ENCODE measurements around the gene SPAG16.

DNA sequence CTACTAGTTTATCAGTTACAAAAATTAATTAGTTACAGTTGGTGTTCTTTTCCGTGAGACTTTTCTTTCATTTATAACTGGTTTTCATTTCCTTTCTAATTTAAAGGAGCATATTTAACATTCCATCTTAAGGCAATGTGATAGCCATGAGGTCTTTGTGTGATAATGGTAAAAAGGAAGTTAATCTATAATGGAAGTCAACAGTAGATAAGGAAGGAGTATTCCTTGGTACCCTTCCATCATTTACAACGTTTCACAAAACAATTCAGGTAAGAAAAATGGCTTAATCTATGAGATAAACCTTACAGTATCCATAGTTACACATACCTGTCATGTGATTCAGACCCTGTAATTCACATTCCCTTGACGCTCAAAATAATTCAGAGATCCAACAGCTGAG, 601.2 kb downstream of the SPAG16 start:
- no peak for TF ChIP-seq POLR2A (IDR thresholded peaks at IDR 0.05)
- TF ChIP-seq, protein P1, sequence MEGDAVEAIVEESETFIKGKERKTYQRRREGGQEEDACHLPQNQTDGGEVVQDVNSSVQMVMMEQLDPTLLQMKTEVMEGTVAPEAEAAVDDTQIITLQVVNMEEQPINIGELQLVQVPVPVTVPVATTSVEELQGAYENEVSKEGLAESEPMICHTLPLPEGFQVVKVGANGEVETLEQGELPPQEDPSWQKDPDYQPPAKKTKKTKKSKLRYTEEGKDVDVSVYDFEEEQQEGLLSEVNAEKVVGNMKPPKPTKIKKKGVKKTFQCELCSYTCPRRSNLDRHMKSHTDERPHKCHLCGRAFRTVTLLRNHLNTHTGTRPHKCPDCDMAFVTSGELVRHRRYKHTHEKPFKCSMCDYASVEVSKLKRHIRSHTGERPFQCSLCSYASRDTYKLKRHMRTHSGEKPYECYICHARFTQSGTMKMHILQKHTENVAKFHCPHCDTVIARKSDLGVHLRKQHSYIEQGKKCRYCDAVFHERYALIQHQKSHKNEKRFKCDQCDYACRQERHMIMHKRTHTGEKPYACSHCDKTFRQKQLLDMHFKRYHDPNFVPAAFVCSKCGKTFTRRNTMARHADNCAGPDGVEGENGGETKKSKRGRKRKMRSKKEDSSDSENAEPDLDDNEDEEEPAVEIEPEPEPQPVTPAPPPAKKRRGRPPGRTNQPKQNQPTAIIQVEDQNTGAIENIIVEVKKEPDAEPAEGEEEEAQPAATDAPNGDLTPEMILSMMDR (IDR thresholded peaks at IDR 0.05): no peak

Measured in testis (tissue), 2 donors.